HL-60 (cell line): Measurements from ENCODE around the gene HMCN2.

Source experiments
- CTCF ChIP-seq: IDR thresholded peaks from one replicate; pipeline ENCODE4 v1.5.1; 2011; ENCODE audit warnings: low read length, control low read depth, inconsistent platforms; ENCODE audit not compliant: insufficient read depth
- GABPA ChIP-seq: IDR thresholded peaks from 2 replicates; pipeline ENCODE4 v1.6.1; 2012; ENCODE audit warnings: low read depth
- POLR2AphosphoS5 ChIP-seq: IDR thresholded peaks from 2 replicates; pipeline ENCODE4 v1.6.1; 2012; ENCODE audit warnings: low read depth
- REST ChIP-seq: IDR thresholded peaks from 2 replicates; pipeline ENCODE4 v1.6.1; 2012; ENCODE audit warnings: low read depth; ENCODE audit not compliant: insufficient replicate concordance

GRCh38 chr9:130368631-130369103 is 103.1 kb downstream of the HMCN2 start:
- TF ChIP-seq CTCF (no peak), POLR2AphosphoS5 (no peak), GABPA (no peak), REST (no peak)
